GM10248 (cell line): ENCODE data around the gene HSPA14.

Experiments used
- CTCF ChIA-PET: fragments of 300-600 bp; sonication (Branson Sonifier 250); formaldehyde crosslinking; extraction: SDS; loops from one replicate; lab custom pipeline; 2021; ENCODE audit warnings: antibody characterized with exemption; lab: Yijun Ruan, JAX
- POLR2A ChIA-PET: fragments of 350-650 bp; sonication (Branson Sonifier 250); formaldehyde crosslinking; extraction: SDS; loops from one replicate; lab custom pipeline; 2020; ENCODE audit warnings: antibody characterized with exemption; lab: Yijun Ruan, JAX
- DNase-seq: peaks from one replicate; pipeline ENCODE4 v3.0.0; 2012; ENCODE audit errors: extremely low spot score
- TF ChIP-seq, protein P1 (sequence below): IDR thresholded peaks from 2 replicates; pipeline ENCODE4 v1.5.1; 2012; ENCODE audit warnings: mild to moderate bottlenecking, low read depth; ENCODE audit errors: extremely low read depth, missing control alignments, control extremely low read depth

Gene HSPA14, protein sequence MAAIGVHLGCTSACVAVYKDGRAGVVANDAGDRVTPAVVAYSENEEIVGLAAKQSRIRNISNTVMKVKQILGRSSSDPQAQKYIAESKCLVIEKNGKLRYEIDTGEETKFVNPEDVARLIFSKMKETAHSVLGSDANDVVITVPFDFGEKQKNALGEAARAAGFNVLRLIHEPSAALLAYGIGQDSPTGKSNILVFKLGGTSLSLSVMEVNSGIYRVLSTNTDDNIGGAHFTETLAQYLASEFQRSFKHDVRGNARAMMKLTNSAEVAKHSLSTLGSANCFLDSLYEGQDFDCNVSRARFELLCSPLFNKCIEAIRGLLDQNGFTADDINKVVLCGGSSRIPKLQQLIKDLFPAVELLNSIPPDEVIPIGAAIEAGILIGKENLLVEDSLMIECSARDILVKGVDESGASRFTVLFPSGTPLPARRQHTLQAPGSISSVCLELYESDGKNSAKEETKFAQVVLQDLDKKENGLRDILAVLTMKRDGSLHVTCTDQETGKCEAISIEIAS

DNA sequence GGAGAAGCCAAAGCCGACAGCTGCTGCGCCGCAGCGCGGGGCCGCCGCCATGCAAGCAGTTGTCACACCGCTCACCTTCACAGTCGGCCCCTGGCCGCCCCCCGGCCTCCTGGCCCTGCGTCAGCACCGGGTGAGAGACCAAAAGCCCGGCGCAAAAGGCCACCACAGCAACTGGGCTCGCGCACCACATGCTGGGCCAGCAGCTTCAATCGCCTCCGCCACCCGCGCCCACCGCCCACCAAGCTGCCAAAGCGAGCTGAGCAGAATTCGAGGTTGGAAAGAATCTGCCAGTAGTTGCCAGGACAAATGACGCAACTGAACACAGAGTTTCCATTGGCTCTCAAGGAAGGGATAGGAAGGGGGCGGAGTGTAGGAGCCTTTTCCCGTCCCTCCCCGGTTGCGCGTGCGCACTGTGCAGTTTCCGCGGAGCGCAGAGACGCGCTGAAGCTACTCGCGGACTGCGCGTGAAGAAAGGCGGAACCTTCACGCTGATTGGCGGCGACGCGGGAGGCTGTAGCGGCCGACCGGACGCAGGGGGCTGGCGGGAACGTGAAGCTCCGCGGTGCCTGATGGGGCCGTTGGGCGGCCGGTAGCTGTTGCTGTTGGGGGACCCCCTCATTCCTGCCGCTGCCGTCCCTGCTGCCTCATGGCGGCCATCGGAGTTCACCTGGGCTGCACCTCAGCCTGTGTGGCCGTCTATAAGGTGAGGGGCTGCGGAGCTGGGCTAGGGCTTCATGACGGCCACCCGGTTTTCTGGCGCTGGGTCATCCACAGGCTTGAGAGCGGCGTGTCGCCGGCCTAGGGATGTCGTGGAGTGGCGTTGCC, at the start of gene HSPA14, which contains the start of the genes CDNF and MSANTD7:
Gene HSPA14 (plus strand): TSS at position 550 of the 825 bp plus-strand sequence. CDS start 97 bp downstream, at position 647.
Gene CDNF (minus strand): TSS at position 281 of the 825 bp plus-strand sequence. CDS start 91 bp downstream, at position 190.
Gene MSANTD7 (plus strand): TSS at position 550 of the 825 bp plus-strand sequence. CDS start 3,979 bp downstream, outside the sequence.
- TF ChIP-seq, protein P1, sequence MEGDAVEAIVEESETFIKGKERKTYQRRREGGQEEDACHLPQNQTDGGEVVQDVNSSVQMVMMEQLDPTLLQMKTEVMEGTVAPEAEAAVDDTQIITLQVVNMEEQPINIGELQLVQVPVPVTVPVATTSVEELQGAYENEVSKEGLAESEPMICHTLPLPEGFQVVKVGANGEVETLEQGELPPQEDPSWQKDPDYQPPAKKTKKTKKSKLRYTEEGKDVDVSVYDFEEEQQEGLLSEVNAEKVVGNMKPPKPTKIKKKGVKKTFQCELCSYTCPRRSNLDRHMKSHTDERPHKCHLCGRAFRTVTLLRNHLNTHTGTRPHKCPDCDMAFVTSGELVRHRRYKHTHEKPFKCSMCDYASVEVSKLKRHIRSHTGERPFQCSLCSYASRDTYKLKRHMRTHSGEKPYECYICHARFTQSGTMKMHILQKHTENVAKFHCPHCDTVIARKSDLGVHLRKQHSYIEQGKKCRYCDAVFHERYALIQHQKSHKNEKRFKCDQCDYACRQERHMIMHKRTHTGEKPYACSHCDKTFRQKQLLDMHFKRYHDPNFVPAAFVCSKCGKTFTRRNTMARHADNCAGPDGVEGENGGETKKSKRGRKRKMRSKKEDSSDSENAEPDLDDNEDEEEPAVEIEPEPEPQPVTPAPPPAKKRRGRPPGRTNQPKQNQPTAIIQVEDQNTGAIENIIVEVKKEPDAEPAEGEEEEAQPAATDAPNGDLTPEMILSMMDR, result no peak
- POLR2A ChIA-PET, result interaction anchor here (0.7 to 1.5 kb wide), 6 partner anchors 10 to 653 kb away, joined by 3 to 7 read pairs (median 4); partner anchors contain the start of gene SUV39H2
- CTCF ChIA-PET, result interaction anchor here (0.8 to 3.1 kb wide), 17 partner anchors 9 to 340 kb away, joined by 3 to 17 read pairs (median 4); partner anchors contain the start of genes MEIG1 and SUV39H2
- peak; percentile 99 for DNase-seq

DNA sequence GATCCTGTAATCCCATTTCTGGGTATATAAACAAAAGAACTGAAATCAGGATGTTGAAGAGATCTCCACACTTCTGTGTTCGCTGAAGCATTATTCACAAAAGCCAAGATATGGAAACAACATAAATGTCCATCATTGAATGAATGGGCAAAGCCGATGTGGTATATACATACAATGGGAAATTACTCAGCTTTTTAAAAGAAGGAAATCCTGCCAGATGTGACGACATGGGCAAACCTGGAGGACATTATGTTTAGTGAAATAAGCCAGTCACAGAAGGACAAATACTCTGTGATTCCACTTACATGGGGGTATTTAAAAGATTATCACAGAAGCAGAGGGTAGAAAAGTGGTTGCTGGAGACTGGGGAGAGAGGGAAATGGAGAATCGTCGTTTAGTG, 39.5 kb upstream of the HSPA14 start:
- CTCF ChIA-PET, result no interaction called here
- no peak for DNase-seq
- POLR2A ChIA-PET, result no interaction called here
- TF ChIP-seq, protein P1, result no peak

GRCh38 chr10:14800397-14800796, 37.7 kb upstream of the HSPA14 start:
- TF ChIP-seq, protein P1, result no peak
- CTCF ChIA-PET, result interaction anchor here (1.2 to 1.5 kb wide), 3 partner anchors 15 to 257 kb away, joined by 3 to 5 read pairs (median 4); no protein-coding TSS in a partner anchor
- no peak for DNase-seq
- POLR2A ChIA-PET, result no interaction called here

DNA sequence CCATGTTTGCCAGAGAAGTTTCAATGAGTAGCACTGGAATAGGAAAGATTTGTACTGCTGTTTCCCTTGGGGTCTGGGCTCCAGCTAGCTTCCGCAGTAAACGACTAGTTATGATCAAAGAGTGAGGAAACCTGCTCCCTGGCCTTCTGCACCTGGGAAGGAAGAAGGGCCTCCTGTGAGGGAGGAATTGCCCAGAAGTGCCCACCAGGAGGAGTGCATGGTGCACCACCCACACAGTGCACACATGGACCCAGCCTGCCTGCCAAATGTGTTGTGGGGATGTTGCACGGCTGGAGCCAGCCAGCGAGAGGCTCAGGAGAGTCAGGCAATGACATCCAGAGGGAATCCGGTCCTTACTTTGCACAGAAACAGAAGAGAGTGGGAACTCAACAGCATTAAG, 36.4 kb upstream of the HSPA14 start:
- no peak for DNase-seq
- POLR2A ChIA-PET, result no interaction called here
- CTCF ChIA-PET, result interaction anchor here (0.6 kb wide), 1 partner anchor 75 kb away, joined by 3 read pairs; no protein-coding TSS in a partner anchor
- TF ChIP-seq, protein P1, result no peak

GRCh38 chr10:14803827-14804226, 34.3 kb upstream of the HSPA14 start:
- POLR2A ChIA-PET, result no interaction called here
- CTCF ChIA-PET, result no interaction called here
- TF ChIP-seq, protein P1, result no peak
- no peak for DNase-seq

DNA sequence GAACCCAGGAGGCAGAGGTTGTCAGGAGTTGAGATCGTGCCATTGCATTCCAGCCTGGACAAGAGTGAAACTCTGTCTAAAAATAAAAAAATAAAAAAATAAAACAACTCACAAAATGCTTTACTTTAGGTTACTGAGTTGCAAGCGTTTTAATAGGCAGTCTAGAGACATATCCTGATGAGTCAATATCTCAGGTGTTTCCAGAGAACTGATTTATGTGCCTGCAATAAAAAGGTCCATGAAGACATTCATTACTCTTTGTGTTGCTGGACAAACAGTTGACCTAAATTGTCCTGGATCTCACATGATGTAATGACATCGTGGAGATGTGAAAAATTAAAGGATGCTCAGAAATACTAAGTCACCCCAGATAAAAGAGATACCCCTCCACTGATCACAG, 31.8 kb upstream of the HSPA14 start:
- CTCF ChIA-PET, result no interaction called here
- TF ChIP-seq, protein P1, result no peak
- POLR2A ChIA-PET, result no interaction called here
- DNase-seq, result no peak
